HuH-7.5 (cell line): ENCODE measurements around the gene UBA1.
A peak's percentile ranks its signal among the peaks of the same experiment; 100 is the strongest.

Source experiments
- DNase-seq: peaks from one replicate; pipeline ENCODE4 v3.0.0; 2011; ENCODE audit warnings: low spot score

The UBA1 gene

GRCh38 chrX:47193475-47194193 lies at the start of gene UBA1:
TSS of gene UBA1 (plus strand) at chrX:47193829. CDS start at chrX:47198803, 4,974 bp downstream.
- DNase-seq: peak; percentile 61

DNA sequence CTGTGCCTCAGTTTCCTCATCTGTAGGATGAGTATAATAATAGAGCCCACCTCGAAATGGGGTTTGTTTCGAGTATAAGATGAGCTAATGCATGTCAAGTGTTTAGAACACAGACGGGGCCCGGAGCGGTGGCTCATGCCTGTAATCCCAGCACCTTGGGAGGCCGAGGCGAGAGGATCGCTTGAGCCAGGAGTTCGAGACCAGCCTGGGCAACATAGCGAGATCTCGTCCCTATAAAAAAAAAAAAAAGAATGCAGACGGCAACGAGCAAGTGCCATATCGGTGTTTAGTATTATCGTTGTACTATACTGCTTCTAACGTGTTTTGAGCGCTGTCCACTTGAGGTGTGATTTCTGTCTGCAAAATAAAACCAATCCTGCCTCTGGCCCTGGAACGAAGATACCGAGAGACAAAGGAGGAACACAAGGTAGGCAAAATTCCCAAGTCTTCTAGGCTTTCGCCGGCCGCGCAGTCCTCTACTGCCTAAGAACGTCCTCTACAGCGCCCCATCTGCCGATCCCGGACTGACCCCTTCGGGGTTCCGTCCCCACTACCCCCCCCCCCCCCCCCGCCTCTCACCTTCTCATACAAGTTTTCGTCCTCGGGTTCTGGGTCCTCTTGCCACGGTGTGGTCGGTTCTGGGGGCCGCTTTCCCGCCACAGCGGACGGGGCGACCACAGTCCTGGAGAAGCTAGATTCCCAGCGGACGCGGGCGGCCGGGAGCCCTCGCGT lies 49.6 kb upstream of the UBA1 start:
- no peak for DNase-seq

DNA sequence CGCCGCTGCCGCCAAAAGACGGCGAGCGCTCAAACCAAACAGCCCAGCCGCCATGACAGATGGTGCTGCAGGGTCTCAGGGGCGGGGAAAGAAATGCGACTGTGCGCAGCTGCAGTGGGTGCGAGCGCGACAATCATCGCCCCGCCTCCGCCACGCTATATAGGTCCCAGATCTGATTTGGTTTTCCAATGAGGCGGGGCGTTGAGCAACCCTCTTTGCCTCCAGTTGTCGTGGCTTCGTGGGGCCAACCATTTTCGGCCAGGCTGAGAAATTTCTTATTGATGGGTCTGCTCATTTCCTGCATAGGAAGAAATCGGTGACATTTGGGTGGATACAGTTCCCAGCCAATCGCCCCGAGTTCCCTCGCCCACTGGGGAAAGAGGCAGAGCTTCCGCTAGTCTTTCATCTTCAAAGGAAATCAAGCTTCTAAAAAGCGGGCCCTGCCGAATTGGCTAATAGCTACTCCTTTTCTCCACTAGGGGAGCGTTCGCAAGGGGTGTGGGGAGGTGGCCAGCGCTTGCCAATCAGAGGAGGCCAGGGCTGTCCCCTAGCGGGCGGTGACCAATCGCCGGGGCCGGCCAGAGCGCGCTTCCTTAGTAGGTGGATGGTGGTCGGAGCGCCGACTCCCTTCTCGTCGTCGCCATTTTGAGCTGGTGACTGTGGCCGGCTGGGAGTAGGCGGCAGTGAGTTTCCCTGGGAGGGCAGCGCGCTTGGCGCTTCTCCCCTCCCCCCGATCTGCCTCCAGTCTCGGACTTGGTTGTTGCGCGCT lies 48.8 kb upstream of the UBA1 start, which contains the start of the genes NDUFB11 and RBM10:
Gene NDUFB11 (minus strand): TSS at position 77 of the 769 bp plus-strand sequence. CDS start 23 bp downstream, at position 54.
Gene RBM10 (plus strand): TSS at position 596 of the 769 bp plus-strand sequence. CDS start 2,261 bp downstream, outside the sequence.
- peak; percentile 59 for DNase-seq

- DNase-seq: no peak
These were observed 48.1 kb upstream of the UBA1 start for GRCh38 chrX:47145395-47146120.

- DNase-seq: no peak
These were observed 47.3 kb upstream of the UBA1 start for GRCh38 chrX:47146121-47146935.

GRCh38 chrX:47146936-47147859 lies 46.4 kb upstream of the UBA1 start:
- no peak for DNase-seq

- DNase-seq: no peak
These were observed 44.7 kb upstream of the UBA1 start for GRCh38 chrX:47148946-47149345.

DNA sequence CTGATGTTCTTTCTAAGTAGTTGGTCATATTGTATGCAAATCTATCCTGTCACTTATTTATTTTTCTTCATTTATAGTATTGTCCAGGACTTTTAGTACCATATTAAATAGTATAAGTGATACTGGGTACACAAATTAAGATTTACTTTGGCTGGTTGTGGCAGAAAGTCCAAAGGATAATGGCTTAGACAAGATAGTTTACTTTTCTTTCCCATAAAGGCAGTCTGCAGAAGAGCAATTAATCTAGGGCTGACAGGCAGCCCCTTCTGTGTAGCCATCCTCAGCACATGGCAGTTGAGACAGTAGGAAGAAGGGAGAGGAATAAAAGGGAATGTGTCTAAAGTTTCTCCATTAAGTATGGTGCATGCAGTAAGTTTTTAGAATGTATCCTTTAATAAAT lies 42.2 kb upstream of the UBA1 start:
- DNase-seq: no peak

DNA sequence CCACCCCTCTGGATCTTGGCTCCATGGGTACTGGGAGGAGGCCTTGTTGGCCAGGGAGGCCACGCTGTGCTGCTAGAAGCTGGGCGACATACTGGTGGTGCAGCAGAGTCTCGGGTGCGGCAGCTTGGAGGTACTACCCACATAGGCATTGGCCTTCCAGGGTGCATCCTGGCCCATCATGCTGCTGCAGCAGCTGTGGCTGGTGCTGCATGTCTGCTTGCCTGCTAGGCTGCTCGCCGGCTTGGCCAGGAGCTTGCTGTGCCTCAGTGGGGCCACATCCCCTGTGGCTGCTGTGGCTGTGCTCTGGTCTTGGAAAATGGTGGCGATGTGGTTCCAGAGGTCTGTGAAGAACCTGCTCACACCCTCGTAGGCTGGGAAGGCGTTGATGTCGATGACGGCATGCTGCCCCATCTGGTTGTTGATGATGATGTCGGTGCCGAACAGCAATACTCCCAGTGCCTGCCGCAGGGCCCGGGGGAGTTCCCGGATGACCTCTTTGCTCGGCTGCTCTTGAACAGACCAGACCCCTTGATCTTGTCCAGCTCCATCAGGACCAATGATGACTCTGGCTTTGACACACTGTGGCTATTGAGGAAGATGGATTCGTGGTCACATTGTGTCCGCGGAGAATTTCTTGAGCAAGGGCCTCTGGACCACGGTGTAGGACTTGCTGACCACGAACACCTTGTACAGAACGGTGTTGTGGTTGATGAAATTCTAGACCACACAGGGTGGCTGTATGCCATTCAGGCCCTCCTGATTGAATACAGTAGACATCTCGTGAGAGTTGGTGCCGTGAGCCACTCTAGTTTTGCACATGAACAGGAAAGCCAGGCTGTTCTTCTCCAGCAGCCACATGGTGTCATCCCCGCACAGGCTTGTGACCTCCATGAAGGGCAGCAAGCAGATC lies 36.8 kb upstream of the UBA1 start:
- DNase-seq: no peak

- DNase-seq: no peak
These were observed 35.5 kb upstream of the UBA1 start for GRCh38 chrX:47158131-47158530.

GRCh38 chrX:47158781-47159180 lies 34.8 kb upstream of the UBA1 start:
- DNase-seq: no peak

- no peak for DNase-seq
These were observed 32.8 kb upstream of the UBA1 start for GRCh38 chrX:47160781-47161180.

GRCh38 chrX:47162927-47163583 lies 30.6 kb upstream of the UBA1 start:
- DNase-seq: no peak

DNA sequence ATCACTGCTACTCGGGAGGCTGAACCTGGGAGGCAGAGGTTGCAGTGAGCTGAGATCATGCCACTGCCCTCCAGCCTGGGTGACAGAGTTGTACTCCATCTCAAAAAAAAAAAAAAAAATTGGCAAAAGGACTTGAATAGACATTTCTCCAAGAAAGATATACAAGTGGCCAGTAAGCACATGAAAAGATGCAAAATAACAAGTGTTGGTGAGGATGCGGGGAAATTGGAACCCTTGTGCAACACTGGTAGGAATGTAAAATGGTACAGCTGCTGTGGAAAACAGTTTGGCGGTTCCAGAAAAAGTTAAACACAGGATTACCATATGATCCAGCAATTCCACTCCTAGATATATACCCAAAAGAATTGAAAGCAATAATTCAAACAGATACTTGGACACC lies 29.2 kb upstream of the UBA1 start:
- DNase-seq: no peak

DNA sequence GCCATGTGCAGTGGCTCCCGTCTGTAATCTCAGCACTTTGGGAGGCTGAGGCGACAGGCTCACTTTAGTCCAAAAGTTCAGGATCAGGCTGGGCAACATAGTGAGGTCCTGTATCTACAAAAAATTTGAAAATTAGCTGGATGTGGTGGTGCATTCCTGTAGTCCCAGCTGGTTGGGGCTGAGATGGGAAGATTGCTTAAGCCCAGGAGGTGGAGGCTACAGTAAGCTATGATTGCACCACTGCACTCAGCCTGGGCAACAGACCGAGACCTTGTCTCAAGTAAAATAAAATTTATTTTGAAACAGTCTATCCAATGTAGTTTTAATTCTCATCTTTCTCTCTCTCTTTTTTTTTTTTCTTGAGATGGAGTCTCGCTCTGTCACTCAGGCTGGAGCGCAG lies 27.5 kb upstream of the UBA1 start:
- no peak for DNase-seq

- DNase-seq: no peak
These were observed 25.0 kb upstream of the UBA1 start for GRCh38 chrX:47168495-47169073.

- DNase-seq: no peak
These were observed 24.4 kb upstream of the UBA1 start for GRCh38 chrX:47169273-47169672.
